ENCODE measurements around the gene LRRC36. TPM values are rescaled to one million over a fixed set of nuclear protein-coding genes. Genes with fewer than 3 reads are reported as not detected.

The LRRC36 gene
- total and polyA plus RNA-seq, 2 of the 13 experiments (the other 11 are each of a cell fraction or from before 2014, with no cell fraction given), result 0.12 to 0.15 TPM

DNA sequence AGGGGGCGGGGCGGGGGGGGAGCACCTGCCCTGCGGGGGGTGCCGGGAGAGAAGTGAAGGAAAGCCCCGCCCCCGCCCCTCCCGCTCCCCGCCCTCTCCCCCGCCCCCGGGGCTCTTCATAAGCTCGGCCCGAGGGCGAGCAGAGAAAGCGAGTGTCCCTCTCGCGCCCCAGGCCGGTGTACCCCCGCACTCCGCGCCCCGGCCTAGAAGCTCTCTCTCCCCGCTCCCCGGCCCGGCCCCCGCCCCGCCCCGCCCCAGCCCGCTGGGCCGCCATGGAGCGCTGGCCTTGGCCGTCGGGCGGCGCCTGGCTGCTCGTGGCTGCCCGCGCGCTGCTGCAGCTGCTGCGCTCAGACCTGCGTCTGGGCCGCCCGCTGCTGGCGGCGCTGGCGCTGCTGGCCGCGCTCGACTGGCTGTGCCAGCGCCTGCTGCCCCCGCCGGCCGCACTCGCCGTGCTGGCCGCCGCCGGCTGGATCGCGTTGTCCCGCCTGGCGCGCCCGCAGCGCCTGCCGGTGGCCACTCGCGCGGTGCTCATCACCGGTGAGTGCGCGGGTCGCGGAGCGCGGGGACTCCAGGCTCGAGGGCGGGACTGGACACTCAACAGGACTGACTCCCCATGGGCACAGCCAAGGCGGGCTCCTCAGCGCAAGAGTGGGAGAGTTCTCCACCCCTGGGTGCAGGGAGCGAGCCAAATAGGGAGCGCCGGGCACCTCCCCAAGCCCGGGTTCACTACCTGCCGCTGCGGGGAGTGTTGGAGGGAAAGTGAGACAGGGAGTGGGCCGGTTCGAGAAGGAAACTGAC, 104.6 kb downstream of the LRRC36 start, which contains the start of gene HSD11B2 (continued):
- TF ChIP-seq, protein P1, sequence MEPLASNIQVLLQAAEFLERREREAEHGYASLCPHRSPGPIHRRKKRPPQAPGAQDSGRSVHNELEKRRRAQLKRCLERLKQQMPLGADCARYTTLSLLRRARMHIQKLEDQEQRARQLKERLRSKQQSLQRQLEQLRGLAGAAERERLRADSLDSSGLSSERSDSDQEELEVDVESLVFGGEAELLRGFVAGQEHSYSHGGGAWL (CRISPR knock-in tag; IDR thresholded peaks at IDR 0.05), result no peak
- no peak for TF ChIP-seq ZNF749 (CRISPR knock-in tag; IDR thresholded peaks at IDR 0.05; ENCODE audit: borderline replicate concordance)
- no peak for TF ChIP-seq MLLT10 (CRISPR knock-in tag; IDR thresholded peaks at IDR 0.05)
- peak; percentile 29; the same call in 1 of the 2 replicates for TF ChIP-seq ZNF768 (CRISPR knock-in tag; IDR thresholded peaks at IDR 0.05)
- TF ChIP-seq ZNF629 (CRISPR knock-in tag; conservative IDR thresholded peaks at IDR 0.05), result 0 out of 2 replicates have a peak, but pooled peaks have one; percentile 5
- TF ChIP-seq, protein P2, sequence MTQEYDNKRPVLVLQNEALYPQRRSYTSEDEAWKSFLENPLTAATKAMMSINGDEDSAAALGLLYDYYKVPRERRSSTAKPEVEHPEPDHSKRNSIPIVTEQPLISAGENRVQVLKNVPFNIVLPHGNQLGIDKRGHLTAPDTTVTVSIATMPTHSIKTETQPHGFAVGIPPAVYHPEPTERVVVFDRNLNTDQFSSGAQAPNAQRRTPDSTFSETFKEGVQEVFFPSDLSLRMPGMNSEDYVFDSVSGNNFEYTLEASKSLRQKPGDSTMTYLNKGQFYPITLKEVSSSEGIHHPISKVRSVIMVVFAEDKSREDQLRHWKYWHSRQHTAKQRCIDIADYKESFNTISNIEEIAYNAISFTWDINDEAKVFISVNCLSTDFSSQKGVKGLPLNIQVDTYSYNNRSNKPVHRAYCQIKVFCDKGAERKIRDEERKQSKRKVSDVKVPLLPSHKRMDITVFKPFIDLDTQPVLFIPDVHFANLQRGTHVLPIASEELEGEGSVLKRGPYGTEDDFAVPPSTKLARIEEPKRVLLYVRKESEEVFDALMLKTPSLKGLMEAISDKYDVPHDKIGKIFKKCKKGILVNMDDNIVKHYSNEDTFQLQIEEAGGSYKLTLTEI (CRISPR knock-in tag; conservative IDR thresholded peaks at IDR 0.05), result no peak
- TF ChIP-seq NFYC (CRISPR knock-in tag; IDR thresholded peaks at IDR 0.05), result no peak
- TF ChIP-seq, protein P3, sequence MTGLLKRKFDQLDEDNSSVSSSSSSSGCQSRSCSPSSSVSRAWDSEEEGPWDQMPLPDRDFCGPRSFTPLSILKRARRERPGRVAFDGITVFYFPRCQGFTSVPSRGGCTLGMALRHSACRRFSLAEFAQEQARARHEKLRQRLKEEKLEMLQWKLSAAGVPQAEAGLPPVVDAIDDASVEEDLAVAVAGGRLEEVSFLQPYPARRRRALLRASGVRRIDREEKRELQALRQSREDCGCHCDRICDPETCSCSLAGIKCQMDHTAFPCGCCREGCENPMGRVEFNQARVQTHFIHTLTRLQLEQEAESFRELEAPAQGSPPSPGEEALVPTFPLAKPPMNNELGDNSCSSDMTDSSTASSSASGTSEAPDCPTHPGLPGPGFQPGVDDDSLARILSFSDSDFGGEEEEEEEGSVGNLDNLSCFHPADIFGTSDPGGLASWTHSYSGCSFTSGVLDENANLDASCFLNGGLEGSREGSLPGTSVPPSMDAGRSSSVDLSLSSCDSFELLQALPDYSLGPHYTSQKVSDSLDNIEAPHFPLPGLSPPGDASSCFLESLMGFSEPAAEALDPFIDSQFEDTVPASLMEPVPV (CRISPR knock-in tag; IDR thresholded peaks at IDR 0.05), result no peak; the same call in 1 of the 2 replicates
- TF ChIP-seq, protein P4, sequence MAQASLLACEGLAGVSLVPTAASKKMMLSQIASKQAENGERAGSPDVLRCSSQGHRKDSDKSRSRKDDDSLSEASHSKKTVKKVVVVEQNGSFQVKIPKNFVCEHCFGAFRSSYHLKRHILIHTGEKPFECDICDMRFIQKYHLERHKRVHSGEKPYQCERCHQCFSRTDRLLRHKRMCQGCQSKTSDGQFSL (CRISPR knock-in tag; IDR thresholded peaks at IDR 0.05), result peak; percentile 54; the same call in 1 of the 2 replicates
- TF ChIP-seq, protein P5, sequence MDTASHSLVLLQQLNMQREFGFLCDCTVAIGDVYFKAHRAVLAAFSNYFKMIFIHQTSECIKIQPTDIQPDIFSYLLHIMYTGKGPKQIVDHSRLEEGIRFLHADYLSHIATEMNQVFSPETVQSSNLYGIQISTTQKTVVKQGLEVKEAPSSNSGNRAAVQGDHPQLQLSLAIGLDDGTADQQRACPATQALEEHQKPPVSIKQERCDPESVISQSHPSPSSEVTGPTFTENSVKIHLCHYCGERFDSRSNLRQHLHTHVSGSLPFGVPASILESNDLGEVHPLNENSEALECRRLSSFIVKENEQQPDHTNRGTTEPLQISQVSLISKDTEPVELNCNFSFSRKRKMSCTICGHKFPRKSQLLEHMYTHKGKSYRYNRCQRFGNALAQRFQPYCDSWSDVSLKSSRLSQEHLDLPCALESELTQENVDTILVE (CRISPR knock-in tag; IDR thresholded peaks at IDR 0.05), result no peak
- no peak for TF ChIP-seq CBX2 (IDR thresholded peaks at IDR 0.05; ENCODE audit: low read depth, low read length)
- TF ChIP-seq CBX2 (CRISPR knock-in tag; IDR thresholded peaks at IDR 0.05; ENCODE audit: low read depth), result no peak
- TF ChIP-seq ZNF660 (CRISPR knock-in tag; IDR thresholded peaks at IDR 0.05; ENCODE audit: borderline replicate concordance, low read depth), result no peak
- 0 out of 2 replicates have a peak, but pooled peaks have one; percentile 80 for TF ChIP-seq CAMTA2 (CRISPR knock-in tag; IDR thresholded peaks at IDR 0.05; ENCODE audit: borderline replicate concordance)
- TF ChIP-seq REL (CRISPR knock-in tag; conservative IDR thresholded peaks at IDR 0.05), result no peak
- peak; percentile 32; the same call in 1 of the 2 replicates for TF ChIP-seq ZNF746 (CRISPR knock-in tag; IDR thresholded peaks at IDR 0.05)
- TF ChIP-seq LCORL (IDR thresholded peaks at IDR 0.05), result no peak
- peak; percentile 78 for TF ChIP-seq LCORL (CRISPR knock-in tag; IDR thresholded peaks at IDR 0.05)
- 0 out of 2 replicates have a peak, but pooled peaks have one; percentile 34 for TF ChIP-seq KMT2A (CRISPR knock-in tag; IDR thresholded peaks at IDR 0.05)
- TF ChIP-seq ZNF530 (CRISPR knock-in tag; IDR thresholded peaks at IDR 0.05; ENCODE audit: low read depth), result no peak
- no peak for TF ChIP-seq NBN (conservative IDR thresholded peaks at IDR 0.05)
- 0 out of 2 replicates have a peak, but pooled peaks have one; percentile 27 for TF ChIP-seq ZNF776 (CRISPR knock-in tag; IDR thresholded peaks at IDR 0.05)
- TF ChIP-seq ZNF33A (CRISPR knock-in tag; IDR thresholded peaks at IDR 0.05; ENCODE audit: borderline replicate concordance), result no peak
- TF ChIP-seq, protein P6, sequence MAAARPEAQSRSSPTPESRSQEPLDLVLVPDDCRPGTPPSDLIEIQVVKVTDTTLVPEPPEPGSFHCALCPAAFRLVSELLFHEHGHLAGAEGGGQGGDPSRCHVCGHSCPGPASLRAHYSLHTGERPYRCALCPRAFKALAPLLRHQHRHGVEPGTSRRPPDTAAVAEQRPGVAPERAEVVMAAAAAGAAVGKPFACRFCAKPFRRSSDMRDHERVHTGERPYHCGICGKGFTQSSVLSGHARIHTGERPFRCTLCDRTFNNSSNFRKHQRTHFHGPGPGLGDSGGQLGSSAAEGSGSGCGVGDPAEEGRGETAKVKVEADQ (CRISPR knock-in tag; IDR thresholded peaks at IDR 0.05; ENCODE audit: borderline replicate concordance), result no peak
- TF ChIP-seq ZFP36L1 (CRISPR knock-in tag; IDR thresholded peaks at IDR 0.05), result no peak
